ENCODE measurements around the gene MRAP.

Gene MRAP

GRCh38 chr21:32340863-32341848 is 42.5 kb downstream of the MRAP start:
- peaks cover 15% of the 10 kb centered on the region for H3K4me1 ChIP-seq
- no peak for TF ChIP-seq CTCF (IDR thresholded peaks at IDR 0.05; ENCODE audit: low read depth, low read length)
- H3K9me3 ChIP-seq: no peaks in the 10 kb centered on the region; the same call in 1 of the 2 replicates
- no peak overlapping the region for H3K4me3 ChIP-seq (ENCODE audit: low read depth, low read length)
- no peaks in the 10 kb centered on the region for H3K27me3 ChIP-seq
- peaks cover 74% of the 10 kb centered on the region for H3K36me3 ChIP-seq
- DNase-seq: no peak

GRCh38 chr21:32346951-32347350 is 48.3 kb downstream of the MRAP start:
- Histone ChIP-seq H3K27me3 (no peaks in the 10 kb centered on the region), H3K4me3 (ENCODE audit: low read depth, low read length) (no peak overlapping the region), H3K36me3 (peaks cover 90% of the 10 kb centered on the region), H3K9me3 (no peaks in the 10 kb centered on the region; the same call in 1 of the 2 replicates), H3K4me1 (peaks cover 2% of the 10 kb centered on the region)
- TF ChIP-seq CTCF (IDR thresholded peaks at IDR 0.05; ENCODE audit: low read depth, low read length): no peak
- no peak for DNase-seq

- H3K27me3 ChIP-seq: no peaks in the 10 kb centered on the region
- no peaks in the 10 kb centered on the region; the same call in 1 of the 2 replicates for H3K9me3 ChIP-seq
- H3K4me1 ChIP-seq: peaks cover 4% of the 10 kb centered on the region
- no peak overlapping the region for H3K4me3 ChIP-seq (ENCODE audit: low read depth, low read length)
- H3K36me3 ChIP-seq: peaks cover 89% of the 10 kb centered on the region
- DNase-seq: no peak
- no peak for TF ChIP-seq CTCF (IDR thresholded peaks at IDR 0.05; ENCODE audit: low read depth, low read length)
Observed at GRCh38 chr21:32347351-32347750, 48.7 kb downstream of the MRAP start.

GRCh38 chr21:32347977-32348376 is 49.3 kb downstream of the MRAP start:
- Histone ChIP-seq H3K9me3 (no peaks in the 10 kb centered on the region; the same call in 1 of the 2 replicates), H3K27me3 (no peaks in the 10 kb centered on the region), H3K4me3 (ENCODE audit: low read depth, low read length) (no peak overlapping the region), H3K4me1 (peaks cover 10% of the 10 kb centered on the region), H3K36me3 (peaks cover 90% of the 10 kb centered on the region)
- DNase-seq: no peak
- no peak for TF ChIP-seq CTCF (IDR thresholded peaks at IDR 0.05; ENCODE audit: low read depth, low read length)

- Histone ChIP-seq H3K4me1 (peaks cover 12% of the 10 kb centered on the region), H3K27me3 (no peaks in the 10 kb centered on the region), H3K4me3 (ENCODE audit: low read depth, low read length) (no peak overlapping the region), H3K36me3 (peaks cover 90% of the 10 kb centered on the region), H3K9me3 (no peaks in the 10 kb centered on the region; the same call in 1 of the 2 replicates)
- DNase-seq: no peak
- TF ChIP-seq CTCF (IDR thresholded peaks at IDR 0.05; ENCODE audit: low read depth, low read length): no peak
Observed at GRCh38 chr21:32348604-32349332, 50.1 kb downstream of the MRAP start.

Data from BE2C (cell line).